ENCODE results near the gene ARNT2.
"Not testable (repeated sequence)": the region's sequence is repeated elsewhere in the genome, so short reads cannot be mapped to it uniquely, and the experiment has no call there.

ARNT2 gene

GRCh38 chr15:80404057-80404760 lies at the start of gene ARNT2:
Gene ARNT2 (plus strand): TSS chr15:80404382. CDS start chr15:80404516, 134 bp downstream.
- DNase-seq, result no peak

GRCh38 chr15:80367094-80367493 lies 37.1 kb upstream of the ARNT2 start:
- DNase-seq, result no peak

- no peak for DNase-seq
These were observed 36.5 kb upstream of the ARNT2 start for GRCh38 chr15:80367661-80368060.

- DNase-seq, result no peak
These were observed 32.3 kb upstream of the ARNT2 start for GRCh38 chr15:80371924-80372323.

- no peak for DNase-seq
These were observed 29.7 kb upstream of the ARNT2 start for GRCh38 chr15:80374441-80374840.

- DNase-seq, result no peak
These were observed 28.0 kb upstream of the ARNT2 start for GRCh38 chr15:80375968-80376891.

- no peak for DNase-seq
These were observed 24.5 kb upstream of the ARNT2 start for GRCh38 chr15:80379693-80380092.

- no peak for DNase-seq
These were observed 24.0 kb upstream of the ARNT2 start for GRCh38 chr15:80380154-80380553.

- no peak for DNase-seq
These were observed 21.9 kb upstream of the ARNT2 start for GRCh38 chr15:80382285-80382684.

- DNase-seq, result no peak
These were observed 19.8 kb upstream of the ARNT2 start for GRCh38 chr15:80384432-80384831.

GRCh38 chr15:80386151-80386550 lies 18.0 kb upstream of the ARNT2 start:
- no peak for DNase-seq

- DNase-seq, result no peak
These were observed 15.9 kb upstream of the ARNT2 start for GRCh38 chr15:80388326-80388725.

- DNase-seq, result no peak
These were observed 14.8 kb upstream of the ARNT2 start for GRCh38 chr15:80389370-80389769.

- DNase-seq, result not testable (repeated sequence)
These were observed 13.2 kb upstream of the ARNT2 start for GRCh38 chr15:80390942-80391341.

GRCh38 chr15:80395616-80396015 lies 8.6 kb upstream of the ARNT2 start:
- no peak for DNase-seq

GRCh38 chr15:80396096-80396495 lies 8.1 kb upstream of the ARNT2 start:
- no peak for DNase-seq

GRCh38 chr15:80399508-80399907 lies 4.7 kb upstream of the ARNT2 start:
- DNase-seq, result no peak

- DNase-seq, result no peak
These were observed 2.7 kb upstream of the ARNT2 start for GRCh38 chr15:80401456-80401855.

- no peak for DNase-seq
These were observed 1.8 kb upstream of the ARNT2 start for GRCh38 chr15:80402339-80402738.

GRCh38 chr15:80403712-80404056 lies 498 bp upstream of the ARNT2 start:
- no peak for DNase-seq

- DNase-seq, result no peak
These were observed 775 bp downstream of the ARNT2 start for GRCh38 chr15:80404761-80405553.

GRCh38 chr15:80405554-80405850 lies 1.3 kb downstream of the ARNT2 start:
- DNase-seq, result no peak

GRCh38 chr15:80405970-80406369 lies 1.8 kb downstream of the ARNT2 start:
- DNase-seq, result no peak
